H7 (cell line): Measurements from ENCODE around the gene SNRNP70. TPM values are rescaled to one million over a fixed set of nuclear protein-coding genes. Genes with fewer than 3 reads are reported as not detected.
"Not testable (repeated sequence)": the region's sequence is repeated elsewhere in the genome, so short reads cannot be mapped to it uniquely, and the experiment has no call there.

Experiments used
- DNase-seq: peaks from one replicate; pipeline ENCODE4 v3.0.0; 2012
- H3K27me3 ChIP-seq: 2 replicates; pipeline ENCODE4 v1.6.0; 2011; ENCODE audit warnings: mild to moderate bottlenecking, low read length; ENCODE audit not compliant: control insufficient read depth, insufficient read depth
- H3K36me3 ChIP-seq: replicated peaks from 2 replicates; pipeline ENCODE4 v1.5.1; 2011; ENCODE audit warnings: low read length; ENCODE audit not compliant: control insufficient read depth, insufficient read depth
- H3K4me3 ChIP-seq: 2 replicates; pipeline ENCODE4 v1.5.1; 2011; ENCODE audit warnings: low read depth, mild to moderate bottlenecking, control low read depth, low read length, moderate library complexity; ENCODE audit not compliant: insufficient read depth
- total RNA-seq: library from RNA; depleted of rRNA; stranded (reverse); fragments of >200 nt; shearing (Covaris generic); gene quantifications from 2 replicates; pipeline ENCODE4 v1.2.3, GENCODE V29; 2014

Gene SNRNP70
- total RNA-seq, 1 experiment from 2014 or later, result 397 TPM

GRCh38 chr19:49117677-49118564 lies 32.7 kb downstream of the SNRNP70 start:
- Histone ChIP-seq H3K4me3 (peak overlapping the region; percentile 96), H3K27me3 (peaks cover 37% of the 10 kb centered on the region), H3K36me3 (no peaks in the 10 kb centered on the region)
- DNase-seq, result peak; percentile 57

GRCh38 chr19:49118565-49119410 lies 33.5 kb downstream of the SNRNP70 start, which contains the start of gene C19orf73:
C19orf73 (minus strand) TSS chr19:49119143; CDS start chr19:49119022, 121 bp downstream.
- Histone ChIP-seq H3K36me3 (no peaks in the 10 kb centered on the region), H3K27me3 (peaks cover 39% of the 10 kb centered on the region), H3K4me3 (peak within 1 kb of the TSS; percentile 96)
- DNase-seq, result peak; percentile 100

- Histone ChIP-seq H3K4me3 (peak within 1 kb of the TSS; percentile 96), H3K27me3 (peaks cover 37% of the 10 kb centered on the region), H3K36me3 (no peaks in the 10 kb centered on the region)
- DNase-seq, result peak; percentile 89
Observed at GRCh38 chr19:49119411-49120324, 34.4 kb downstream of the SNRNP70 start, which contains the start of gene PPFIA3. PPFIA3 (plus strand) TSS chr19:49119544; CDS start chr19:49127874, 8,330 bp downstream.

- H3K27me3 ChIP-seq, result peaks cover 35% of the 10 kb centered on the region
- H3K4me3 ChIP-seq, result no peak overlapping the region; the same call in 1 of the 2 replicates
- no peaks in the 10 kb centered on the region for H3K36me3 ChIP-seq
- no peak for DNase-seq
Observed at GRCh38 chr19:49120325-49120683, 35.1 kb downstream of the SNRNP70 start.

GRCh38 chr19:49120868-49121267 lies 35.6 kb downstream of the SNRNP70 start:
- no peak overlapping the region for H3K4me3 ChIP-seq
- peak; percentile 23 for DNase-seq
- H3K27me3 ChIP-seq, result peaks cover 34% of the 10 kb centered on the region
- no peaks in the 10 kb centered on the region for H3K36me3 ChIP-seq

GRCh38 chr19:49121841-49122240 lies 36.6 kb downstream of the SNRNP70 start:
- H3K4me3 ChIP-seq, DNase-seq, H3K36me3 ChIP-seq: not testable (repeated sequence)
- H3K27me3 ChIP-seq, result peaks cover 37% of the 10 kb centered on the region

GRCh38 chr19:49123285-49123684 lies 38.0 kb downstream of the SNRNP70 start:
- not testable (repeated sequence) for H3K36me3 ChIP-seq, H3K4me3 ChIP-seq, DNase-seq
- peaks cover 39% of the 10 kb centered on the region for H3K27me3 ChIP-seq

GRCh38 chr19:49125025-49125731 lies 39.9 kb downstream of the SNRNP70 start:
- Histone ChIP-seq H3K36me3 (no peaks in the 10 kb centered on the region; the same call in 1 of the 2 replicates), H3K4me3 (peak overlapping the region; percentile 16; the same call in 1 of the 2 replicates), H3K27me3 (peaks cover 40% of the 10 kb centered on the region)
- peak; percentile 88 for DNase-seq

- no peak for DNase-seq
- no peak overlapping the region for H3K4me3 ChIP-seq
- H3K36me3 ChIP-seq, result no peaks in the 10 kb centered on the region; the same call in 1 of the 2 replicates
- peaks cover 30% of the 10 kb centered on the region; the same call in 1 of the 2 replicates for H3K27me3 ChIP-seq
Observed at GRCh38 chr19:49126575-49126974, 41.3 kb downstream of the SNRNP70 start.

GRCh38 chr19:49127225-49127624 lies 42.0 kb downstream of the SNRNP70 start:
- DNase-seq, H3K4me3 ChIP-seq, H3K36me3 ChIP-seq: not testable (repeated sequence)
- H3K27me3 ChIP-seq, result peaks cover 27% of the 10 kb centered on the region; the same call in 1 of the 2 replicates

- Histone ChIP-seq H3K36me3 (no peaks in the 10 kb centered on the region; the same call in 1 of the 2 replicates), H3K27me3 (peaks cover 25% of the 10 kb centered on the region; the same call in 1 of the 2 replicates), H3K4me3 (peak overlapping the region; percentile 50)
- DNase-seq, result peak; percentile 99
Observed at GRCh38 chr19:49127674-49128544, 42.7 kb downstream of the SNRNP70 start.

- peaks cover 26% of the 10 kb centered on the region; the same call in 1 of the 2 replicates for H3K27me3 ChIP-seq
- no peak for DNase-seq
- no peaks in the 10 kb centered on the region; the same call in 1 of the 2 replicates for H3K36me3 ChIP-seq
- H3K4me3 ChIP-seq, result peak overlapping the region; percentile 48
Observed at GRCh38 chr19:49128545-49129237, 43.4 kb downstream of the SNRNP70 start.
